NCI-H187 treated with DMSO at 0.1 percent for 48 hours (cell line): ENCODE measurements around the gene RAB11FIP3.

Experiments
- DNase-seq: peaks from one replicate; lab custom pipeline; 2025; lab: John Stamatoyannopoulos, UW

Gene RAB11FIP3

GRCh38 chr16:554640-555365 is 129.4 kb downstream of the RAB11FIP3 start:
- DNase-seq: no peak

DNA sequence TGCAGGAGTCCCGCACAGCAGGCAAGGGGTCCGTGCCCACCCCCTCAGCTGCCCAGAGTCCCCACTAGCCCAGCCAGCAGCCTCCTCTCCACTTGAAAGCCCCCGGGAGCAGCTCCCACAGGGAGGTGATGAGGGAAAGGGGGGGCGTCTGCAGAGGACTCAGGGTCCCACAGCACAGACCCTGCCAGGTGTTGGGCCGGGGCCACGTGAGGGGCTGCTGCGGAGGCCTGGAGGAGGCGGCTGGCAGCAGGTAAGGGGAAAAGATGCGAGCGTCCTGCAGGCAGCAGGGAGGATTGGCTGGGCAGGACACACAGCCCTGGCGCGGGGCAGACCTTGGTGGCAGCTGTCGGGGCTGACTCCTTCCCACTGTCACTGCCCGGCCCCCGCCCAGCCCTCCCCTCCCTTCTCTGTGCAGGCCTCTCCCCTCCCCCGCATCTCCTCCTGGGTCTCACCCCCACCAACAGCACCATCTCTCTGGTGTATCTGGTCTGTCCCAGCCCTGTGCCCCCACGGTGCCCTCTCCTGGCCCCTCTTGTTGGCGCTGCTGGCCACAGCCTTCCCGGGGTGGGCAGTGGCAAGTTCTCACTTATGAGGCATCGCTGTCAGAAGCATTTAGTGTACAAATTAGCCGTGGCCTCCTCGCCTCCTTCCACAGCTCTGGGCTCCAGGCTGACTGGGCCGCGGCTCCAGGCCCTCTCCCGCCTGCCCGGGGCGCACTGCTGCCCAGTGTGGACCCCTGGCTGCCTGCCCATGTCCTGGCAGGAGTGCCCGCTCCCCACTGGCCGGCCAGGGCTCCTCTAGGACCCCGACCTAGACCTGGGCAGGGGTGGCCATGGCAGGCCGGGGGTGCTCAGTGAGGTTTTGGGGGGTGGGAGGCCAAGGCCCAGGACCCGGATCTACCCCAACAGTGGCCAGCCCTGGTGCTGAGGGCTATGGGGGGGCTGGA is 130.4 kb downstream of the RAB11FIP3 start:
- no peak for DNase-seq

DNA sequence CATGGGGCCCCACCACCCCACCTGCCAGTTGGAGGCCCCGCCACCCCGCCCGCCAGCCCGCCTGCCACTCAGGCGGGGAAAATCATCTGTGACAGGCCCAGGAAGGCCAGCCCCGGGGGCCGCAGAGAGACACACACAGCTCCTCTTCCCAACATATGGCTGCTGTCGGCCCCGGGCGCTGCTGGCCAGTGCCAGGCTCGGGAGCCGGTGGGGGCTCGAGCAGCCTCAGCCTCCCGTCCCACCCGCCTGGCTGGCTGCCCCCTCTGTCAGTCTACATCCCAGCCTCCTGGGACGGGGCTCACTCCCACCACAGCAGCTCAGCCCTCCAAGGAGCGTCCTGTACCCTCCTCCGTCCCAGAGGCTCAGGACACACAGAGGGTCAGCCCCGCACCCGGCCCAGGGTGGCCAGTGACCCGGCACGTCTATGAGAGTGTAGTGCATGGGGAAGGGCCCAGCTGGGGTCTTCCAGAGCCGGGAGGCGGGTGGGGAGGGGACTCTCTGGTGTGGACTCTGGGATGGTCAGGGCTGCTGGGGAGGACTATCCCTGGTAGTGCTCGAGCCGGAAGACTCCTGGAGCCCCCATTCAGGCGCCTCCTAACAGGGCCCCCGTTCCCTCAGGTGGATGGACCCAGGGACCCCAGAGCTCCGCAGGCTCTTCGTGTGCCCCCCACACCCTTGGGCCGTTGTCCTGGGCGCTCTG is 131.2 kb downstream of the RAB11FIP3 start:
- no peak for DNase-seq

GRCh38 chr16:557463-558297 is 132.2 kb downstream of the RAB11FIP3 start:
- DNase-seq: no peak

DNA sequence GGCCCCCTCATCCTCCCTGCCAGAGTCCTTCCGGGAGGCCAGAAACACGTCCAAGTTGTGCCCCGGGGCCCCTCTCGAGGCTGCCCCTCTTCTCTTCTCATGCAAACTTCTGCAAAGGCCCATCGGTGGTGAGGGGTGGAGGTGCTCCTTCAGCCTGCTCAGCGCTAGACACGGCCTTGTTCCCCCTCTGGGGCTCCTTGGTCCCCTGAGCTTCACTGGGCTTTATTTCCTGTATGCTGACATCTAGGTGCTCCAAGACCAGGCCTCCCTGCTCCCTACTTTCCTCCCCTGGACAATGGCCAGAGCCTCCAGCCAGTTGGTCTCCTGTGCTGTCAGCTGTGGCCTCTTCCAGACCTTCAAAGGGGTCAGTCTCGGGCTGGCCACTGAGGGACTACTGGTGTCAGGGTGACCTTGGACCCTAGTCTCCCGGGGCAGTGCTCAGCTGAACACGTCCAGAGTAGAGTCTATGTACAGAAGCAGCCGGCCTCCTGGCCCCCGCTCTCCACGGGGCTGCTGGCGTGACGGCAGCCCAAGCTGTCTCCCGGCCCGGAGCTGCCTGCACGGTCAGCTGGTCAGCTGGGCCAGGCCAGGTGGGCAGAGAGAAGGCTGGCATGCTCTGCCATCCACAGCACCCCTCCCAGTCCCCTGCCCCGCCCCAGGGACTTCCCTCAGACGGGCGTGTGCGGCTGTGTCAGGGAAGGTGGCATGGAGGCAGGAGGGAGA is 133.0 kb downstream of the RAB11FIP3 start:
- no peak for DNase-seq

- no peak for DNase-seq
These were observed 133.6 kb downstream of the RAB11FIP3 start for GRCh38 chr16:559021-559380.

GRCh38 chr16:559411-560203 is 134.2 kb downstream of the RAB11FIP3 start:
- DNase-seq: no peak

- no peak for DNase-seq
These were observed 134.8 kb downstream of the RAB11FIP3 start, which contains the start of gene PRR35 for GRCh38 chr16:560204-560700. Gene PRR35 (plus strand): TSS chr16:560394. CDS start chr16:563295, 2,901 bp downstream.

DNA sequence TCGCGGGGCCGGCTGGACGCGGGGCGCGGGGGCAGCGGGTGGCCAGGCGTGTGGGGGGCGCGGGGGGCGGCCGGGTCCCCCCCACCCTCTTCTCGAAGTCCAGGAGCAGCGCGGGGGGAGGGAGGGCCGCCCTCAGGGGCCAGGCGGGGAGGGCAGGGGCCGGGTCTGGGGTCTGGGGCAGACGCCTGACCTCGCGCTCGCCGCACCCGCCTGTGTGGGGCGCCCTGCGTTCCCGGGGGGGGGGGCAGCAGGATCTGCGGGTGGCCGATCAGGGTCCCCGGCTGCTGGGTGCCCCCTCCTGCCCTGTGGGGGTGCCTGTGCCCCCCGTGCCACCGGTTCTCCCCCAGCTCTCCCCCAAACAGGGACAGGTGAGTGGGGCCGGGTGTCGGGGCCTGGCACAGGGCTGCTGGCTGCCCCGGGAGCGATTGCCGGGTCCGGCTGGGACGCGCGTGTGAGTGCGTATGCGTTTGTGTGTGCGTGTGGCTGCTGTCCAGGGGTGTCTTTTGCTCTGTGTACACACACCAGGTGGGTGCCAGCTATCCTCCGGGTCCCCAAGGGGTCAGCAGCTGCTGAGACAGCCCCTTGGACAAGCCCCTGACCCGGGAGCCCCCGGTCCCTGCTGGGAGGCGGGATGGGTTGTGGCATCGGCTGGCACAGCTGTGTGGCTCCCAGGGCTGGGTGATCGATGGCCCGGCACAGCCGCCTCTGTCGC is 135.4 kb downstream of the RAB11FIP3 start:
- no peak for DNase-seq

GRCh38 chr16:561413-561794 is 136.0 kb downstream of the RAB11FIP3 start:
- DNase-seq: no peak

DNA sequence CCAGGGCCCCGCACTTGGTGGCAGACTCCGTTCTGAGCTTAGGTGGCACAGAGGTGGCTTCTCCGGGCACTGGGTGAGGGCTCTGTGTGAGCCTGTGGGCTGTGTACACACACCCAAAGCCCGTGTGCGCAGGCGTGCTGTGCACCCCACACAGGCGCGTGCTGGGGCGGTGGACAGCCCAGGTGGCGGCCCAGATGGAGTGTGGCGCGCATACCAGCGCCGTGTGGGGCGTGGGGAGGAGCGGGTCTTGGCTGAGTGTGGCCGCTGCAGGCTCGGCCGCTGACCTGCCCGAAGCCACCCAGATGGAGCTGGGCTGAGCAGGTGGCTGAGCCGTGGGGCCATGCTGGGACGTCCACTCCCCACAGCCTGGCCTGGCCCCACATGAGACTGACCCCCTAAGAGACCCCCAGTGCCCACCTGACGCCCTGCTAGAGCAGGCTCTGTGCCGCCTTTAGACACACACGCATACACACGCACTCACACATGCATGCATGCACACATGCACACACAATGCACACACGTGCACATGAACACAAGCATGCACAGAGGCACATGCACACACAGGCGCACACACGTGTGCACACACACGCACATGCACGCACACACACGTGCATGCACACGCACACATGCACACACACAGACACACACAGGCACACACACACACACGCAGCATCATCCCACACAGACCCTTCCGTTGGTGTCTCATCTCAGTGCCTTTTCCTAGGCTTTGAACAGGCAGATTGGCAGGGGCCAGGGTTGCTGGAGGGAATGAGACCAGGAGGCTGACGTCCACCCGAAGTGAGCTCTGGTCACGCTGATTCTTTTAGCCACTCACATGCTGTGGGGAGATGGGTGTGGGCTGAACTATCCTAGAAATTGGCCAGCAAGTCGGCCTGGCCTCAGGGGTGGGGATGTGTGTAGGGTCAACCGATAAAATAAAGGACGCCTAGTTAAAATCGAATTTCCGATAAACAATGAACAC is 136.8 kb downstream of the RAB11FIP3 start:
- no peak for DNase-seq

- DNase-seq: no peak
These were observed 137.7 kb downstream of the RAB11FIP3 start for GRCh38 chr16:563072-563644.

- no peak for DNase-seq
These were observed 139.4 kb downstream of the RAB11FIP3 start for GRCh38 chr16:564690-565418.

GRCh38 chr16:565419-566330 is 140.2 kb downstream of the RAB11FIP3 start:
- no peak for DNase-seq

DNA sequence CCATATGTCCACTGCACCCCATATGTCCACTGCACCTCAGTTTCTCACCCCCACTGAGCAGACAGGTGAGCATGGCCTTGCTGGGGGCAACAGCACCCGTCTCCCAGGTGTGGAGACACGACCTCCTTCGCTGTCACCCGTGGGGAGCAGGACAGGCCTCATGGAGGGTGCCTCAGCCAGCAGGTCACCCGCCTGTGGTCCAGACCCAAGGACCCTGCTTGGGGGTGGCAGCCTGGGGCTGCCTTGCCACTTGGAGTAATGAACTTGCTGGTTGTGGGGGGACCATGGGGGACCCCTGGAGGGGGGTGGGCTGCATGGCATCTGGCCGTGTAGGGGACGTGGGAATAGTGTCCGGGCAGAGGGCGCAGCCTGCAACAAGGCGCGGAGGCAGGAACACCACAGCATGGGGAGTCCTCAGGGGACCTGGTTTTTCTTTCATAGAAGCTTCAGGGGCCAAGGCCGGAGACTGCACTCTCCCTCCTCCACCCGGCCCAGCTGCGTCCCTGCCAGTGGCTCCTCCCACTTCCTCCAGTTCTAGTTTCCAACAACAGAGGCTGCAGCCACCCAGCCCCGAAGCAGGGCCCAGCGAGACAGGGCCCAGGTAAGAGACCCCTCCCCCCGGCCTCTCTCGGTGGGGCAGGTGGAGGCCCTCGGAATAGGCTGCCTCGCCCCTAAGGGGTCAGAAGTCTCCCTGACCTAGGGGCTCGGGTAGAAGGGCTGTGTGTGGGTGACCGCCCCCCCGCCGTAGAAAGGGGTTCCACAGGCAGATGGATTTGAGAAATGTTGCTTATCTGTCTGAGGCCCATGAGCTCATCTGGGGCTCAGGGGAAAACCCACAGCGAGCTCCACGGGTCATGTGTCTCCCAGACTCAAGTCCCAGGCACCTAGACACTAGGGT is 141.3 kb downstream of the RAB11FIP3 start, which contains the start of gene NHLRC4:
TSS of gene NHLRC4 (plus strand) at position 531 of the 898 bp plus-strand sequence. CDS start 1,043 bp downstream, outside the sequence.
- DNase-seq: no peak
